ENCODE data around the gene AKAP13.

The AKAP13 gene

GRCh38 chr15:85725564-85725963 lies 345.2 kb downstream of the AKAP13 start:
- DNase-seq (ENCODE audit: low read depth in 1 of 2, low spot score in 1 of 2) = no peak

GRCh38 chr15:85726454-85726853 lies 346.1 kb downstream of the AKAP13 start:
- DNase-seq (ENCODE audit: low read depth in 1 of 2, low spot score in 1 of 2) = no peak

GRCh38 chr15:85727068-85727467 lies 346.7 kb downstream of the AKAP13 start:
- no peak for DNase-seq (ENCODE audit: low read depth in 1 of 2, low spot score in 1 of 2)

- peak in 1 of 2 donors; percentile 61 for DNase-seq (ENCODE audit: low read depth in 1 of 2, low spot score in 1 of 2)
Observed at GRCh38 chr15:85730001-85730820, 349.8 kb downstream of the AKAP13 start.

- no peak for DNase-seq (ENCODE audit: low read depth in 1 of 2, low spot score in 1 of 2)
Observed at GRCh38 chr15:85733416-85733815, 353.0 kb downstream of the AKAP13 start.

GRCh38 chr15:85737061-85737460 lies 356.7 kb downstream of the AKAP13 start:
- DNase-seq (ENCODE audit: low read depth in 1 of 2, low spot score in 1 of 2) = no peak

GRCh38 chr15:85741021-85741421 lies 360.6 kb downstream of the AKAP13 start:
- no peak for DNase-seq (ENCODE audit: low read depth in 1 of 2, low spot score in 1 of 2)

- no peak for DNase-seq (ENCODE audit: low read depth in 1 of 2, low spot score in 1 of 2)
Observed at GRCh38 chr15:85741662-85742061, 361.3 kb downstream of the AKAP13 start.

GRCh38 chr15:85742186-85742821 lies 361.9 kb downstream of the AKAP13 start:
- no peak for DNase-seq (ENCODE audit: low read depth in 1 of 2, low spot score in 1 of 2)

- no peak for DNase-seq (ENCODE audit: low read depth in 1 of 2, low spot score in 1 of 2)
Observed at GRCh38 chr15:85743392-85744055, 363.1 kb downstream of the AKAP13 start.

- no peak for DNase-seq (ENCODE audit: low read depth in 1 of 2, low spot score in 1 of 2)
Observed at GRCh38 chr15:85744579-85744978, 364.2 kb downstream of the AKAP13 start.

- DNase-seq (ENCODE audit: low read depth in 1 of 2, low spot score in 1 of 2) = no peak
Observed at GRCh38 chr15:85745023-85745422, 364.6 kb downstream of the AKAP13 start.

GRCh38 chr15:85745525-85746150 lies 365.2 kb downstream of the AKAP13 start:
- DNase-seq (ENCODE audit: low read depth in 1 of 2, low spot score in 1 of 2) = no peak

GRCh38 chr15:85746641-85747040 lies 366.2 kb downstream of the AKAP13 start:
- DNase-seq (ENCODE audit: low read depth in 1 of 2, low spot score in 1 of 2) = no peak

- no peak for DNase-seq (ENCODE audit: low read depth in 1 of 2, low spot score in 1 of 2)
Observed at GRCh38 chr15:85748176-85748575, 367.8 kb downstream of the AKAP13 start.

- DNase-seq (ENCODE audit: low read depth in 1 of 2, low spot score in 1 of 2) = no peak
Observed at GRCh38 chr15:85748729-85749128, 368.3 kb downstream of the AKAP13 start.

GRCh38 chr15:85749261-85750151 lies 369.1 kb downstream of the AKAP13 start:
- DNase-seq (ENCODE audit: low read depth in 1 of 2, low spot score in 1 of 2) = no peak

- DNase-seq (ENCODE audit: low read depth in 1 of 2, low spot score in 1 of 2) = no peak
Observed at GRCh38 chr15:85750319-85751290, 370.2 kb downstream of the AKAP13 start.
